HL-60 (cell line): ENCODE data around the gene FOXD4.
"Not testable (repeated sequence)": the region's sequence is repeated elsewhere in the genome, so short reads cannot be mapped to it uniquely, and the experiment has no call there.

Source experiments
- GABPA ChIP-seq: IDR thresholded peaks from 2 replicates; pipeline ENCODE4 v1.6.1; 2012; ENCODE audit warnings: low read depth
- POLR2AphosphoS5 ChIP-seq: IDR thresholded peaks from 2 replicates; pipeline ENCODE4 v1.6.1; 2012; ENCODE audit warnings: low read depth
- SPI1 ChIP-seq: IDR thresholded peaks from 2 replicates; pipeline ENCODE4 v1.6.1; 2012; ENCODE audit warnings: low read depth, mild to moderate bottlenecking, borderline replicate concordance
- TF ChIP-seq, protein P1 (sequence below): IDR thresholded peaks from one replicate; pipeline ENCODE4 v1.5.1; 2011; ENCODE audit warnings: low read length, control low read depth, inconsistent platforms; ENCODE audit not compliant: insufficient read depth
- TF ChIP-seq, protein P2 (sequence below): IDR thresholded peaks from 2 replicates; pipeline ENCODE4 v1.6.1; 2012; ENCODE audit warnings: low read depth; ENCODE audit not compliant: insufficient replicate concordance

DNA sequence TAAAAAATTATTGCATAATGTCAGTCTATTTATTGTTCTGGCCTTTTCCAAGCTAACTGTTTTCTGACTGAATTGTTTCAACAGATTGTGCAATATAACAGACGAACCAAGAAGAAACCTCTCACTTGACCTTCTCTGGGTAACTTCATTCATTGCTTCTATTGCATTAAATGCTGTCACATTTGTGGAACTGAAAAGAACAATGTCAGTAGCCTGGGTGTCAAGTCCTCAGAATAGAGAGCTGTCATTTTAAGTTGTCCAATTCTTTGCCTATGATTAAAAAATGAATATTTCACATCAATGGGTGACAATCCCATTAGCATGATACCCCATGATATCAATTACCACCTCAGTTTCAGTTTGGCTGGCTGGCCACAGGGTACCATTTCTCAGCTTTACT lies 41.7 kb upstream of the FOXD4 start:
- TF ChIP-seq, protein P1, sequence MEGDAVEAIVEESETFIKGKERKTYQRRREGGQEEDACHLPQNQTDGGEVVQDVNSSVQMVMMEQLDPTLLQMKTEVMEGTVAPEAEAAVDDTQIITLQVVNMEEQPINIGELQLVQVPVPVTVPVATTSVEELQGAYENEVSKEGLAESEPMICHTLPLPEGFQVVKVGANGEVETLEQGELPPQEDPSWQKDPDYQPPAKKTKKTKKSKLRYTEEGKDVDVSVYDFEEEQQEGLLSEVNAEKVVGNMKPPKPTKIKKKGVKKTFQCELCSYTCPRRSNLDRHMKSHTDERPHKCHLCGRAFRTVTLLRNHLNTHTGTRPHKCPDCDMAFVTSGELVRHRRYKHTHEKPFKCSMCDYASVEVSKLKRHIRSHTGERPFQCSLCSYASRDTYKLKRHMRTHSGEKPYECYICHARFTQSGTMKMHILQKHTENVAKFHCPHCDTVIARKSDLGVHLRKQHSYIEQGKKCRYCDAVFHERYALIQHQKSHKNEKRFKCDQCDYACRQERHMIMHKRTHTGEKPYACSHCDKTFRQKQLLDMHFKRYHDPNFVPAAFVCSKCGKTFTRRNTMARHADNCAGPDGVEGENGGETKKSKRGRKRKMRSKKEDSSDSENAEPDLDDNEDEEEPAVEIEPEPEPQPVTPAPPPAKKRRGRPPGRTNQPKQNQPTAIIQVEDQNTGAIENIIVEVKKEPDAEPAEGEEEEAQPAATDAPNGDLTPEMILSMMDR, result not testable (repeated sequence)
- TF ChIP-seq POLR2AphosphoS5, SPI1, GABPA: not testable (repeated sequence)
- TF ChIP-seq, protein P2, sequence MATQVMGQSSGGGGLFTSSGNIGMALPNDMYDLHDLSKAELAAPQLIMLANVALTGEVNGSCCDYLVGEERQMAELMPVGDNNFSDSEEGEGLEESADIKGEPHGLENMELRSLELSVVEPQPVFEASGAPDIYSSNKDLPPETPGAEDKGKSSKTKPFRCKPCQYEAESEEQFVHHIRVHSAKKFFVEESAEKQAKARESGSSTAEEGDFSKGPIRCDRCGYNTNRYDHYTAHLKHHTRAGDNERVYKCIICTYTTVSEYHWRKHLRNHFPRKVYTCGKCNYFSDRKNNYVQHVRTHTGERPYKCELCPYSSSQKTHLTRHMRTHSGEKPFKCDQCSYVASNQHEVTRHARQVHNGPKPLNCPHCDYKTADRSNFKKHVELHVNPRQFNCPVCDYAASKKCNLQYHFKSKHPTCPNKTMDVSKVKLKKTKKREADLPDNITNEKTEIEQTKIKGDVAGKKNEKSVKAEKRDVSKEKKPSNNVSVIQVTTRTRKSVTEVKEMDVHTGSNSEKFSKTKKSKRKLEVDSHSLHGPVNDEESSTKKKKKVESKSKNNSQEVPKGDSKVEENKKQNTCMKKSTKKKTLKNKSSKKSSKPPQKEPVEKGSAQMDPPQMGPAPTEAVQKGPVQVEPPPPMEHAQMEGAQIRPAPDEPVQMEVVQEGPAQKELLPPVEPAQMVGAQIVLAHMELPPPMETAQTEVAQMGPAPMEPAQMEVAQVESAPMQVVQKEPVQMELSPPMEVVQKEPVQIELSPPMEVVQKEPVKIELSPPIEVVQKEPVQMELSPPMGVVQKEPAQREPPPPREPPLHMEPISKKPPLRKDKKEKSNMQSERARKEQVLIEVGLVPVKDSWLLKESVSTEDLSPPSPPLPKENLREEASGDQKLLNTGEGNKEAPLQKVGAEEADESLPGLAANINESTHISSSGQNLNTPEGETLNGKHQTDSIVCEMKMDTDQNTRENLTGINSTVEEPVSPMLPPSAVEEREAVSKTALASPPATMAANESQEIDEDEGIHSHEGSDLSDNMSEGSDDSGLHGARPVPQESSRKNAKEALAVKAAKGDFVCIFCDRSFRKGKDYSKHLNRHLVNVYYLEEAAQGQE, result not testable (repeated sequence)
